H1 (cell line): ENCODE measurements around the gene DNAJC21. TPM values are rescaled to one million over a fixed set of nuclear protein-coding genes. Genes with fewer than 3 reads are reported as not detected.

Experiments used
- CTCF ChIA-PET: fragments of 300-600 bp; sonication (Branson Sonifier 250); formaldehyde crosslinking; loops from one replicate; lab custom pipeline; 2021; ENCODE audit not compliant: partially characterized antibody; lab: Charles Lee
- POLR2A ChIA-PET: fragments of 300-600 bp; sonication (Branson Sonifier 250); formaldehyde crosslinking; loops from one replicate; lab custom pipeline; 2021; ENCODE audit warnings: inconsistent platforms; ENCODE audit not compliant: partially characterized antibody; lab: Charles Lee
- DNase-seq, 2 experiments: peaks; one replicate each; pipeline versions ENCODE4 v3.0.0 to v3.0.0-alpha.2; 2010 to 2022; ENCODE audit warnings: low spot score in 2 of 2, low read depth in 1 of 2, mixed read lengths in 1 of 2
- FAIRE-seq: peaks from 2 replicates; lab custom pipeline; 2011; peaks lifted over from hg19 to GRCh38; lab: Jason Lieb, UNC
- H2AFZ ChIP-seq: 2 replicates; pipeline ENCODE4 v1.8.1; 2012; ENCODE audit warnings: low read length, inconsistent platforms
- H2AK5ac ChIP-seq: 2 replicates; pipeline ENCODE4 v1.6.1; 2013; ENCODE audit warnings: low read depth, low read length
- H2BK120ac ChIP-seq: replicated peaks from 2 replicates; pipeline ENCODE3; 2013; ENCODE audit warnings: low read depth, low read length, inconsistent platforms
- H2BK12ac ChIP-seq: 2 replicates; pipeline ENCODE4 v1.6.1; 2013; ENCODE audit warnings: low read depth, low read length
- H2BK15ac ChIP-seq: 2 replicates; pipeline ENCODE4 v1.6.1; 2013; ENCODE audit warnings: low read length
- H2BK20ac ChIP-seq: 2 replicates; pipeline ENCODE4 v1.6.1; 2013; ENCODE audit warnings: low read length
- H2BK5ac ChIP-seq: 2 replicates; pipeline ENCODE4 v1.6.1; 2013; ENCODE audit warnings: low read depth, low read length
- H3K14ac ChIP-seq: 2 replicates; pipeline ENCODE4 v1.6.1; 2013; ENCODE audit warnings: inconsistent platforms; ENCODE audit not compliant: insufficient read length
- H3K18ac ChIP-seq: 2 replicates; pipeline ENCODE4 v1.6.1; 2013; ENCODE audit warnings: low read length; ENCODE audit errors: extremely low read depth
- H3K23ac ChIP-seq: 2 replicates; pipeline ENCODE4 v1.6.1; 2013; ENCODE audit warnings: inconsistent platforms; ENCODE audit not compliant: insufficient read length
- H3K23me2 ChIP-seq: 2 replicates; pipeline ENCODE4 v1.6.1; 2013; ENCODE audit warnings: low read depth, low read length
- H3K27ac ChIP-seq: 2 replicates; pipeline ENCODE4 v1.6.1; 2011; ENCODE audit warnings: low read depth, low read length, inconsistent platforms
- H3K27me3 ChIP-seq, 4 experiments: replicated peaks in 1 of 4; 1 replicate in 1 of 4; 2 replicates in 3 of 4; pipeline versions ENCODE4 v1.6.1 to v1.8.1; 2011 to 2013; ENCODE audit warnings: low read length in 3 of 4, mild to moderate bottlenecking in 3 of 4, inconsistent platforms in 2 of 4, mixed read lengths in 2 of 4, moderate library complexity in 1 of 4; ENCODE audit not compliant: control insufficient read depth in 3 of 4, insufficient read depth in 3 of 4; ENCODE audit errors: extremely low read depth in 1 of 4
- H3K36me3 ChIP-seq, 4 experiments: 2 replicates each; pipeline versions ENCODE4 v1.6.1 to v1.8.1; 2011 to 2013; ENCODE audit warnings: mild to moderate bottlenecking in 4 of 4, low read length in 3 of 4, moderate library complexity in 2 of 4, control low read depth in 1 of 4, inconsistent platforms in 1 of 4; ENCODE audit not compliant: insufficient read depth in 4 of 4, control insufficient read depth in 2 of 4
- H3K4ac ChIP-seq: replicated peaks from 2 replicates; pipeline ENCODE3; 2013; ENCODE audit warnings: low read length, low read depth, mixed read lengths, inconsistent platforms; ENCODE audit not compliant: insufficient read length
- H3K4me1 ChIP-seq, 4 experiments: replicated peaks in 1 of 4; 1 replicate in 1 of 4; 2 replicates in 3 of 4; pipeline versions ENCODE4 v1.6.1 to v1.8.1; 2011 to 2013; ENCODE audit warnings: low read length in 3 of 4, inconsistent platforms in 2 of 4, mixed read lengths in 1 of 4; ENCODE audit not compliant: insufficient read depth in 4 of 4, control insufficient read depth in 3 of 4
- H3K4me2 ChIP-seq, 2 experiments: 2 replicates each; pipeline versions ENCODE4 v1.6.1 to v1.8.1; 2011 to 2013; ENCODE audit warnings: low read depth in 2 of 2, low read length in 2 of 2, control low read depth in 1 of 2, inconsistent platforms in 1 of 2, mild to moderate bottlenecking in 1 of 2; ENCODE audit not compliant: insufficient read depth in 1 of 2
- H3K4me3 ChIP-seq, 4 experiments: fragments of 200-600, 300-600 bp in 1 of 4; sonication (generic), shearing (Covaris generic), sonication (Bioruptor Twin) in 1 of 4; 2 replicates each; pipeline versions ENCODE4 v1.5.1 to v1.8.1; 2011 to 2016; ENCODE audit warnings: low read length in 4 of 4, low read depth in 3 of 4, control low read depth in 2 of 4, inconsistent platforms in 2 of 4, mild to moderate bottlenecking in 2 of 4, mixed read lengths in 1 of 4, moderate library complexity in 1 of 4; ENCODE audit not compliant: insufficient read depth in 2 of 4; ENCODE audit errors: extremely low read depth in 1 of 4
- H3K56ac ChIP-seq: replicated peaks from 2 replicates; pipeline ENCODE3; 2013; ENCODE audit warnings: low read depth, mild to moderate bottlenecking, mixed read lengths, low read length, inconsistent platforms; ENCODE audit not compliant: insufficient read length
- H3K79me1 ChIP-seq: 2 replicates; pipeline ENCODE4 v1.6.1; 2013; ENCODE audit warnings: low read depth, low read length, control low read depth
- H3K79me2 ChIP-seq, 2 experiments: 2 replicates each; pipeline versions ENCODE4 v1.6.1 to v1.8.1; 2012 to 2013; ENCODE audit warnings: low read length in 2 of 2, mild to moderate bottlenecking in 2 of 2, inconsistent platforms in 1 of 2; ENCODE audit not compliant: insufficient read depth in 2 of 2, control insufficient read depth in 1 of 2
- H3K9ac ChIP-seq, 4 experiments: replicated peaks in 1 of 4; 1 replicate in 1 of 4; 2 replicates in 3 of 4; pipeline versions ENCODE4 v1.6.1 to v1.8.1; 2011 to 2013; ENCODE audit warnings: low read depth in 3 of 4, low read length in 3 of 4, control low read depth in 2 of 4, mild to moderate bottlenecking in 2 of 4, moderate library complexity in 2 of 4, inconsistent platforms in 1 of 4; ENCODE audit errors: extremely low read depth in 1 of 4
- H3K9me3 ChIP-seq, 2 experiments: 2 replicates each; pipeline versions ENCODE4 v1.6.1 to v1.8.1; 2012 to 2013; ENCODE audit warnings: mild to moderate bottlenecking in 2 of 2, moderate library complexity in 2 of 2, control low read depth in 1 of 2, inconsistent platforms in 1 of 2, low read depth in 1 of 2, low read length in 1 of 2, mixed read lengths in 1 of 2; ENCODE audit not compliant: insufficient read depth in 2 of 2
- H4K20me1 ChIP-seq, 2 experiments: replicated peaks in 1 of 2; 2 replicates each; pipeline versions ENCODE3 to v1.8.1; 2011 to 2013; ENCODE audit warnings: inconsistent platforms in 2 of 2, low read length in 2 of 2, mild to moderate bottlenecking in 1 of 2; ENCODE audit not compliant: insufficient read depth in 2 of 2, control insufficient read depth in 1 of 2
- H4K5ac ChIP-seq: 2 replicates; pipeline ENCODE4 v1.6.1; 2013; ENCODE audit warnings: low read length, low read depth, mixed read lengths, inconsistent platforms; ENCODE audit not compliant: insufficient read length
- H4K8ac ChIP-seq: 2 replicates; pipeline ENCODE4 v1.8.0; 2013; ENCODE audit warnings: mild to moderate bottlenecking, moderate library complexity, low read length, inconsistent platforms; ENCODE audit not compliant: insufficient read depth; ENCODE audit errors: extremely low read depth
- H4K91ac ChIP-seq: replicated peaks from 2 replicates; pipeline ENCODE3; 2013; ENCODE audit warnings: low read length, mixed read lengths, inconsistent platforms; ENCODE audit not compliant: insufficient read length
- NANOG ChIP-seq: IDR thresholded peaks from 2 replicates; pipeline ENCODE4 v1.6.1; 2011; ENCODE audit warnings: low read length, low read depth, mild to moderate bottlenecking, inconsistent platforms; ENCODE audit not compliant: insufficient read depth, poor library complexity, severe bottlenecking
- POLR2AphosphoS5 ChIP-seq: IDR thresholded peaks from 2 replicates; pipeline ENCODE4 v1.6.1; 2011; ENCODE audit warnings: low read depth, low read length
- WGBS, 2 experiments: shearing (Covaris generic) in 1 of 2; methylation state at CpG; one replicate each; pipeline versions ENCODE4 v1.1.6 to v1.1.7; 2013 to 2015; ENCODE audit warnings: low lambda C conversion rate in 2 of 2, mixed read lengths in 2 of 2, inconsistent platforms in 1 of 2, low coverage in 1 of 2, missing lambda C conversion rate in 1 of 2; ENCODE audit not compliant: insufficient replicate concordance in 2 of 2, insufficient coverage in 1 of 2, insufficient read length in 1 of 2; ENCODE audit errors: extremely low coverage in 1 of 2, missing lambda C conversion rate in 1 of 2; 5-methylcytosine and 5-hydroxymethylcytosine counted together
- polyA plus RNA-seq, 7 experiments: library from polyadenylated mRNA; depleted of rRNA in 3 of 7; stranded (reverse) in 5 of 7; unstranded in 2 of 7; fragments of >200 nt in 5 of 7; fragments of 200-250 nt in 2 of 7; gene quantifications; 1 replicate in 5 of 7; 2 replicates in 1 of 7; 4 replicates in 1 of 7; pipeline versions ENCODE4 v1.2.1 to v1.2.3, GENCODE V29; 2011 to 2013; ENCODE audit warnings: missing spikeins in 2 of 7, mixed read lengths in 2 of 7
- total RNA-seq: library from RNA; stranded (reverse); fragmentation: NEBNext Ultra II Directional; extraction: Animal tissue kit (Norgen Biotek cat#: 25700); gene quantifications from 2 replicates; pipeline ENCODE4 v1.2.1, GENCODE V29; 2021
- TF ChIP-seq, protein P1 (sequence below): IDR thresholded peaks from 2 replicates; pipeline ENCODE4 v1.6.1; 2012; ENCODE audit warnings: inconsistent platforms

DNAJC21 gene
- total and polyA plus RNA-seq, 2 of the 8 experiments (the other 6 are each of a cell fraction or from before 2014, with no cell fraction given): 5.1 to 47.5 TPM

DNA sequence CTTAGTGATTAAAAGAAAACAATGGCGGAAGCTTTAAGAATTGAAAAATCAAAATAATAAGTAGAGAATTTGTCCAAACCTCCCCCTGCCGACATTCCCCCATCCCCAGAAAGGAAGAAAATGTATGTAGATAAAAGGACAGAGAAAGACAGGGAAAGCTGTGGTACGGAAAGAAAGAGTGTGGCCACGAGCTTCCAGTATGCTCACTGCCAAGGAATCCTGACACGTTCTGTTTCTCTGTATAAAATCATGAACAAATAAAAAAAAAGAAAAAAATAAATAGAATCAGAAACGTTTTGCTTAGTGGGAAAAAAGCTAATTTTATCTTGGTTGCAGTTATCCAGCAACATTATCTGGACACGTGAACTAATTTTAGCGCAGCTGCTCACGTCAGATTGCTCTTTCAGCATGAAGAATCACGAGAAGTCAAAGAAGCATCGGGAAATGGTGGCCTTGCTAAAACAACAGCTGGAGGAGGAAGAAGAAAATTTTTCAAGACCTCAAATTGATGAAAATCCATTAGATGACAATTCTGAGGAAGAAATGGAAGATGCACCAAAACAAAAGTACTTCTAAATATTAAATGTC is 15.2 kb downstream of the DNAJC21 start:
- no peaks in the 10 kb centered on the region for H3K4me1 ChIP-seq
- no peak overlapping the region for H2BK5ac ChIP-seq
- no peak overlapping the region for H3K4me3 ChIP-seq
- H3K36me3 ChIP-seq: peaks cover 3 to 69% (median 20%) of the 10 kb centered on the region in 4 experiments; a peak in 6 of 8 replicates
- H3K27me3 ChIP-seq: no peaks in the 10 kb centered on the region
- CTCF ChIA-PET: interaction anchor here (0.6 to 2.2 kb wide), 6 partner anchors 11 to 59 kb away, joined by 3 to 11 read pairs (median 3); no protein-coding TSS in a partner anchor
- H3K27ac ChIP-seq: no peak overlapping the region
- H3K79me2 ChIP-seq: no peaks in the 10 kb centered on the region
- peaks cover 0 to 1% of the 10 kb centered on the region in 2 experiments for H4K20me1 ChIP-seq
- no peak overlapping the region for H3K4ac ChIP-seq
- H3K23me2 ChIP-seq: no peaks in the 10 kb centered on the region
- no peak overlapping the region for H4K5ac ChIP-seq
- no peak for TF ChIP-seq POLR2AphosphoS5
- TF ChIP-seq, protein P1, sequence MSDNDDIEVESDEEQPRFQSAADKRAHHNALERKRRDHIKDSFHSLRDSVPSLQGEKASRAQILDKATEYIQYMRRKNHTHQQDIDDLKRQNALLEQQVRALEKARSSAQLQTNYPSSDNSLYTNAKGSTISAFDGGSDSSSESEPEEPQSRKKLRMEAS: no peak
- TF ChIP-seq NANOG: no peak
- 88% methylated on average over 11 of the region's 11 CpGs; no CpG with 5 or more reads in 1 of the 2 experiments for WGBS, 2 experiments
- H3K18ac ChIP-seq: no peak overlapping the region
- no peaks in the 10 kb centered on the region for H3K9me3 ChIP-seq
- H3K79me1 ChIP-seq: no peaks in the 10 kb centered on the region
- H3K4me2 ChIP-seq: no peak overlapping the region
- H3K56ac ChIP-seq: no peak overlapping the region
- no peak overlapping the region for H2BK120ac ChIP-seq
- no peak for FAIRE-seq
- H2BK20ac ChIP-seq: no peak overlapping the region
- no peak overlapping the region for H3K23ac ChIP-seq
- no peak overlapping the region for H2BK12ac ChIP-seq
- H2BK15ac ChIP-seq: no peak overlapping the region
- no peak overlapping the region for H4K91ac ChIP-seq
- H4K8ac ChIP-seq: no peak overlapping the region; the same call in 1 of the 2 replicates
- POLR2A ChIA-PET: interaction anchor here (0.7 to 2.5 kb wide), 3 partner anchors 9 to 15 kb away, joined by 3 to 12 read pairs (median 3); partner anchors contain the start of gene DNAJC21
- DNase-seq: no peak
- no peak overlapping the region for H3K9ac ChIP-seq
- no peak overlapping the region for H3K14ac ChIP-seq
- no peak overlapping the region for H2AK5ac ChIP-seq
- no peak overlapping the region for H2AFZ ChIP-seq
